Mesodermal cell (in vitro differentiated cells): ENCODE measurements around the gene RXFP2.

Experiments
- H3K27ac ChIP-seq: 2 replicates; pipeline ENCODE4 v1.7.0; 2013; ENCODE audit warnings: mild to moderate bottlenecking, low read depth, low read length, moderate library complexity; ENCODE audit not compliant: severe bottlenecking
- H3K36me3 ChIP-seq: 2 replicates; pipeline ENCODE4 v1.7.1; 2013; ENCODE audit warnings: mild to moderate bottlenecking, low read length, moderate library complexity; ENCODE audit not compliant: control insufficient read depth, insufficient read depth
- H3K4me1 ChIP-seq: one replicate; pipeline ENCODE4 v1.7.1; 2013; ENCODE audit warnings: mild to moderate bottlenecking, low read length; ENCODE audit not compliant: insufficient read depth, control insufficient read depth, poor library complexity, severe bottlenecking
- H3K4me3 ChIP-seq: 2 replicates; pipeline ENCODE4 v1.7.0; 2013; ENCODE audit warnings: low read length, control low read depth, mild to moderate bottlenecking; ENCODE audit not compliant: insufficient read depth, poor library complexity, severe bottlenecking; ENCODE audit errors: extremely low read depth
- H3K9me3 ChIP-seq: 2 replicates; pipeline ENCODE4 v1.7.1; 2013; ENCODE audit warnings: mild to moderate bottlenecking, low read length, moderate library complexity; ENCODE audit not compliant: control insufficient read depth
- WGBS, 2 experiments: methylation state at CpG; one replicate each; pipeline ENCODE4 v1.1.5; 2013; ENCODE audit warnings: missing lambda C conversion rate in 2 of 2; ENCODE audit not compliant: insufficient coverage in 2 of 2; 5-methylcytosine and 5-hydroxymethylcytosine counted together

The RXFP2 gene

GRCh38 chr13:31793246-31793645 is 53.9 kb downstream of the RXFP2 start:
- H3K36me3 ChIP-seq = no peaks in the 10 kb centered on the region
- H3K4me1 ChIP-seq = no peaks in the 10 kb centered on the region
- no peaks in the 10 kb centered on the region for H3K9me3 ChIP-seq
- H3K4me3 ChIP-seq = no peak overlapping the region
- H3K27ac ChIP-seq = no peak overlapping the region

- no peak overlapping the region for H3K27ac ChIP-seq
- WGBS, 2 experiments = 80 to 83% methylated on average over 1 of the region's 3 CpGs
- no peak overlapping the region for H3K4me3 ChIP-seq
- no peaks in the 10 kb centered on the region for H3K36me3 ChIP-seq
- no peaks in the 10 kb centered on the region for H3K9me3 ChIP-seq
- no peaks in the 10 kb centered on the region for H3K4me1 ChIP-seq
Measured at GRCh38 chr13:31794452-31794851, 55.1 kb downstream of the RXFP2 start.

- Histone ChIP-seq H3K36me3 (no peaks in the 10 kb centered on the region), H3K27ac (no peak overlapping the region), H3K4me1 (no peaks in the 10 kb centered on the region), H3K9me3 (no peaks in the 10 kb centered on the region), H3K4me3 (no peak overlapping the region)
- WGBS, 2 experiments = 63% methylated on average over 3 of the region's 7 CpGs; no CpG with 5 or more reads in 1 of the 2 experiments
Measured at GRCh38 chr13:31797154-31797775, 57.9 kb downstream of the RXFP2 start.

GRCh38 chr13:31798189-31798588 is 58.9 kb downstream of the RXFP2 start:
- 80 to 100% methylated on average over 1 of the region's 4 CpGs for whole genome bisulfite sequencing, 2 experiments
- Histone ChIP-seq H3K36me3 (no peaks in the 10 kb centered on the region), H3K4me3 (no peak overlapping the region), H3K4me1 (no peaks in the 10 kb centered on the region), H3K27ac (no peak overlapping the region), H3K9me3 (no peaks in the 10 kb centered on the region)

- Histone ChIP-seq H3K36me3 (no peaks in the 10 kb centered on the region), H3K27ac (no peak overlapping the region), H3K9me3 (no peaks in the 10 kb centered on the region), H3K4me1 (no peaks in the 10 kb centered on the region), H3K4me3 (no peak overlapping the region)
- WGBS, 2 experiments = 95 to 97% methylated on average over 3 to 4 of the region's 6 CpGs
Measured at GRCh38 chr13:31801088-31801487, 61.8 kb downstream of the RXFP2 start.

- Histone ChIP-seq H3K4me1 (no peaks in the 10 kb centered on the region), H3K4me3 (no peak overlapping the region), H3K27ac (no peak overlapping the region), H3K36me3 (no peaks in the 10 kb centered on the region), H3K9me3 (no peaks in the 10 kb centered on the region)
- WGBS, 2 experiments = no CpG with 5 or more reads among the region's 1 CpG
Measured at GRCh38 chr13:31803311-31803710, 64.0 kb downstream of the RXFP2 start.

- no peak overlapping the region for H3K27ac ChIP-seq
- WGBS, 2 experiments = no CpG with 5 or more reads among the region's 4 CpGs
- H3K4me1 ChIP-seq = no peaks in the 10 kb centered on the region
- no peaks in the 10 kb centered on the region for H3K36me3 ChIP-seq
- H3K9me3 ChIP-seq = peaks cover 5% of the 10 kb centered on the region
- no peak overlapping the region for H3K4me3 ChIP-seq
Measured at GRCh38 chr13:31805841-31806240, 66.5 kb downstream of the RXFP2 start.

- H3K9me3 ChIP-seq = peaks cover 6% of the 10 kb centered on the region
- H3K36me3 ChIP-seq = no peaks in the 10 kb centered on the region
- no peak overlapping the region for H3K27ac ChIP-seq
- WGBS, 2 experiments = 88 to 100% methylated on average over 2 of the region's 2 CpGs
- H3K4me1 ChIP-seq = no peaks in the 10 kb centered on the region
- H3K4me3 ChIP-seq = no peak overlapping the region
Measured at GRCh38 chr13:31807090-31807541, 67.8 kb downstream of the RXFP2 start.

- no peak overlapping the region for H3K4me3 ChIP-seq
- 83 to 94% methylated on average over 2 to 3 of the region's 5 CpGs for WGBS, 2 experiments
- no peaks in the 10 kb centered on the region for H3K4me1 ChIP-seq
- no peaks in the 10 kb centered on the region for H3K36me3 ChIP-seq
- H3K9me3 ChIP-seq = peaks cover 6% of the 10 kb centered on the region
- H3K27ac ChIP-seq = no peak overlapping the region
Measured at GRCh38 chr13:31814536-31814935, 75.2 kb downstream of the RXFP2 start.

- H3K36me3 ChIP-seq = no peaks in the 10 kb centered on the region
- H3K4me1 ChIP-seq = no peaks in the 10 kb centered on the region
- peaks cover 4% of the 10 kb centered on the region for H3K9me3 ChIP-seq
- H3K27ac ChIP-seq = no peak overlapping the region
- WGBS, 2 experiments = no CpG with 5 or more reads among the region's 1 CpG
- no peak overlapping the region for H3K4me3 ChIP-seq
Measured at GRCh38 chr13:31815361-31816144, 76.2 kb downstream of the RXFP2 start.

GRCh38 chr13:31818236-31818635 is 78.9 kb downstream of the RXFP2 start:
- H3K4me1 ChIP-seq = no peaks in the 10 kb centered on the region
- H3K27ac ChIP-seq = no peak overlapping the region
- no peaks in the 10 kb centered on the region for H3K36me3 ChIP-seq
- no peak overlapping the region for H3K4me3 ChIP-seq
- H3K9me3 ChIP-seq = no peaks in the 10 kb centered on the region
